Kidney capillary endothelial cell (primary cell): ENCODE results near the gene A4GALT.
A peak's percentile ranks its signal among the peaks of the same experiment; 100 is the strongest.
"Not testable (repeated sequence)": the region's sequence is repeated elsewhere in the genome, so short reads cannot be mapped to it uniquely, and the experiment has no call there.

ENCODE experiments used
- DNase-seq: peaks from one replicate; pipeline ENCODE4 v3.0.0-alpha.2; 2018; ENCODE audit warnings: low spot score

Gene A4GALT

DNA sequence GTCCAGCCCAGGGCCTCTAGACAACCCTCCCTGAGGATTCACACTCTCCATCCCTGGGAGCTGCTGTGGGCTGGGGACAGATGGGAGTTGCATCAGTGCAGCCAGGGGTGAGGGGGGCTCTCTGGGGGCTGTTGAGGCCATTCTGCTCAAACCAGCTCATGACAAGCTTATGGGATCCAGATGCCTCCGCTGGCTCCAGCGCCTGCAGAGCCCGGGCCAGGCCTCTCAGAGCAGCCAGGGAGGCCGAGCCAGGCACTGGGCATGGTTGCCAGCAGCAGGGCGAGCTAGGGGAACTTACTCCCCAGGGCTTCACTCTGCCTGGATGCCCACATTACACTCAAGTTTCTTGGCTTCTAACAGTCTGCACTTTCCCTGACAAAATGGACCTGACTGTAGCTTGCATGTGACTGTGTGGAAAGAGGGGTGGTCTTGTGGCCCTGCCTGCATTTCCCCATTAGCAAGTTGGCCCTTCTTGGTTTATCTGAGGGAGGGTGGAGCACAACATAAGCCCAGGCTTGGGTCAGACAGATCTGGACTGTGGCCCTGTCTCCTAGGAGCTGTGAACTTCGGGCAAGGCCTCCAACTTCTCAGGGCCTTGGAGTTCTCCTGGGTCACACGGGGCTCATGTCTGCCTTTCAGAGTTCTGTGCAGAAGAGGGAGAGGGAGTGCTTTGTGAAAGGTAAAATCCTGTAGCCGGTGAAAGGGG, 36.9 kb downstream of the A4GALT start:
- no peak for DNase-seq

- no peak for DNase-seq
Observed at GRCh38 chr22:42682113-42682851, 38.4 kb downstream of the A4GALT start.

DNA sequence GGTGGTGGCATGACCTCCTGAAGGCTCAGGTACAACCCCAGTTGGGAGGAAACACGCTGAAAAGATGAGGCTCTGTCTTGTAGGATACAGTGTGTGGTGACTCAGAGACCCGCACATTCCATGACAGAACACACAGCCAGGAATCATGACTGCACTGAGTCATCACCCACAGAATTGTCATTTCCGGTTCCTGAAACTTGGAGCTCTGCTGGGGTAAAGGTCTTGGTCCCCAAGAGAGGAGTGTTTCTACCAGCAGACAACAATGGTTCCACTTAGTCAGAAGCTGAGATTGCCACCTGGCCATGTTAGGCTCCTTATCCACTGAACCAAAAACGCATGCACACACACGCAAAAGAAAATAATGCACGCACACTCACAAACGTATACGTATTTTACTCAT, 40.0 kb downstream of the A4GALT start:
- DNase-seq = peak; percentile 99

- no peak for DNase-seq
Observed at GRCh38 chr22:42679691-42680090, 41.0 kb downstream of the A4GALT start.

- no peak for DNase-seq
Observed at GRCh38 chr22:42678894-42679293, 41.8 kb downstream of the A4GALT start.

GRCh38 chr22:42677936-42678335, 42.7 kb downstream of the A4GALT start:
- DNase-seq = not testable (repeated sequence)

- DNase-seq = no peak
Observed at GRCh38 chr22:42676059-42676607, 44.5 kb downstream of the A4GALT start.

DNA sequence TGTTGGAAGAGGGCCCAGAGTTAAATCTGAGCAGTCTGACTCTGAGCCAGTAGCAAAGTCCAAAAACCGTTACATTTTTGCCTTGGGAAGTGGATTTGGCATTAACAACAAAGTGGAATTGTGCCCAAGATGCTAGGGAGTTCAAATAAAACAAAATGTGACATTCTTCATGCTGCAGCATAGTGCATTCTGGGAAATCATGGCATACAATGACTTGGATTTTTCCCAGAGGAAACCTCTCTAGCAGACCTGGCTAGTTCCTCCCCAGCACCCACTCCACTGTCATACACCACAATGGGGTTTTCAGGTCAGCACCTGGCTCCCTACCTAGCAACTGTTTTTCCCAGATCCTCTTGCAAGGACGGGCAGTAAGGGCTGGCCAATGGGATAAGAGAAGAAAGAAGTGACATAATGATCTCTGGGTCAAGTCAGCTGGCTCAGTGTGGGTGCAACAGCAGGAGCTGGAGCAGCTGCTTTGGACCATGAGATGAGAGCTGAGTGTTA, 46.7 kb downstream of the A4GALT start:
- no peak for DNase-seq

DNA sequence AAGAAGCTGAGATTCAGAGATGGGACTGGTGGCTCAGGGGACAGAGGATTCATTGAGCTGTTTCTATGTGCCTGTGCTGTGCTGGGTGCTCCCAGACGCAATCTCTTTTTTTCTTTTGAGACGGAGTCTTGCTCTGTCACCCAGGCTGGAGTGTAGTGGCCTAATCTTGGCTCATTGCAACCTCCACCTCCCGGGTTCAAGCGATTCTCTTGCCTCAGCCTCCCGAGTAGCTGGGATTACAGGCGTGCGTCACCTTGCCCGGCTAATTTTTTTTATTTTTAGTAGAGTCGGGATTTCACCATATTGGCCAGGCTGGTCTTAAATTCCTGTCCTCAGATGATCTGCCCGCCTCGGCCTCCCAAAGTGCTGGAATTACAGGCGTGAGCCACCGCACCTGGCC, 47.6 kb downstream of the A4GALT start:
- DNase-seq = not testable (repeated sequence)

DNA sequence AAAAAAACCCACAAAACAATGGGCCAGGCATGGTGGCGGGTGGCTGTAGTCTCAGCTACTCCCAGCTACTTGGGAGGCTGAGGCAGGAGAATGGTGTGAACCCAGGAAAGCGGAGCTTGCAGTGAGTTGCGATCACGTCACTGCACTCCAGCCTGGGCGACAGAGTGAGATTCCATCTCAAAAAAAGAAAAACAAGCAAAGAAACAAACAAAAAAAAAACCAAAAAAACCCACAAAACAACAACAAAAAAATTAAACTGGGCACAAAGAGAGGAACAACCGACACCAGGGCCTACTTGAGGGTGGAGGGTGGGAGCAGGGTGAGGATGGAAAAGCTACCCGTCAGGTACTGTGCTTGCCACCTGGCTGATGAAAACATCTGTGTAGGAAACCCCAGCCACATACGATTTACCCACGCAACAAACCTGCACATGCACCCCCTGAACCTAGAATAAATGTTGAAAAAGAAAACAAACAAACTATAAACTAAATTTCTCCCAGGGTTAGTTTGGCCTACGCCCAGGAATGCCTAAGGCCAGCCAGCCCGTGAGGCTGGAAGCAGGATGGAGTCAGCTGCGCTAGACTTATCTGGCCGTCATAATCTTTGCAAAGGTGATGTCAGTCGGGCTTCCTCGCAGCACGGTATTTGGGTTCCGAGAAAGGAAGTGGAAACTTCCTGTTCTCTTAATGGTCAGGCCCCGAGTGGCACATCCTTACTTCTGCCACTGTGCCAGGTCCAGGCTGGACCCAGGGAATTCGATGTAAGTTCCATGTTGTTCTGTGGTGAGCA, 49.6 kb downstream of the A4GALT start:
- DNase-seq = peak; percentile 79

DNA sequence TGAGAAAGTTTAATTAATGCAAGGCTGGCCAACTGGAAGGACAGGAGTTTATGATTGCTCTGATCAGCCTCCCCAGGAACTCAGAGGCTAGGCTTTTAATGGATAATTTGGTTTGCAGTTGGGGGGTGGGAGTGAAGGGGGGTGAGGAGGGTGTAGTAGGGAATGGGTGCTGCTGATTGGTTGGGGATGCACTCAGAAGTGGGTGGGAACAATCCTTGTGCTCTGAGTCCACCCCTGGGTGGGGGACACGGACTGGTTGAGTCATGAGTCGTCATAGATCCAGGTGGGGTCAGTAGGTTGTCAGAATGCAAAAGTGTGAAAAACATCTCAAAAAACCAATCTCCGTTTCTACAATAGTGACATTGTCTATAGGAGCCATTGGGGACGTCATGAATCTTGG, 50.6 kb downstream of the A4GALT start:
- no peak for DNase-seq

DNA sequence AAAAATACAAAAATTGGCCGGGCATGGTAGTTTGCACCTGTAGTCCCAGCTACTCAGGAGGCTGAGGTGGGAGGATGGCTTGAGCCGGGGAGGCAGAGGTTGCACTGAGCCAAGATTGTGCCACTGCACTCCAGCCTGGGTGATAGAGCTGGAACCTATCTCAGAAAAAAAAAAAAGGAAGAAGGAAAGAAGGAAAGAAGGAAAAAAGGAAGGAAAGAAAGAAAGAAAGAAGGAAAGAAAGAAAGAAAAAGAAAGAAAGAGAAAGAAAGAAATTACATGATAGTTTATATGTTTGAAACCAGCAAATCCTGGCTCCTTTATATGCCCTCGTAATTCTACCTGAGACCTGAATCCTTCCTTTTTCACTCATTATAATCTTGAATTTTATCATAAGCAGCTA, 54.3 kb downstream of the A4GALT start:
- not testable (repeated sequence) for DNase-seq

GRCh38 chr22:42664976-42665831, 55.5 kb downstream of the A4GALT start:
- DNase-seq = no peak

DNA sequence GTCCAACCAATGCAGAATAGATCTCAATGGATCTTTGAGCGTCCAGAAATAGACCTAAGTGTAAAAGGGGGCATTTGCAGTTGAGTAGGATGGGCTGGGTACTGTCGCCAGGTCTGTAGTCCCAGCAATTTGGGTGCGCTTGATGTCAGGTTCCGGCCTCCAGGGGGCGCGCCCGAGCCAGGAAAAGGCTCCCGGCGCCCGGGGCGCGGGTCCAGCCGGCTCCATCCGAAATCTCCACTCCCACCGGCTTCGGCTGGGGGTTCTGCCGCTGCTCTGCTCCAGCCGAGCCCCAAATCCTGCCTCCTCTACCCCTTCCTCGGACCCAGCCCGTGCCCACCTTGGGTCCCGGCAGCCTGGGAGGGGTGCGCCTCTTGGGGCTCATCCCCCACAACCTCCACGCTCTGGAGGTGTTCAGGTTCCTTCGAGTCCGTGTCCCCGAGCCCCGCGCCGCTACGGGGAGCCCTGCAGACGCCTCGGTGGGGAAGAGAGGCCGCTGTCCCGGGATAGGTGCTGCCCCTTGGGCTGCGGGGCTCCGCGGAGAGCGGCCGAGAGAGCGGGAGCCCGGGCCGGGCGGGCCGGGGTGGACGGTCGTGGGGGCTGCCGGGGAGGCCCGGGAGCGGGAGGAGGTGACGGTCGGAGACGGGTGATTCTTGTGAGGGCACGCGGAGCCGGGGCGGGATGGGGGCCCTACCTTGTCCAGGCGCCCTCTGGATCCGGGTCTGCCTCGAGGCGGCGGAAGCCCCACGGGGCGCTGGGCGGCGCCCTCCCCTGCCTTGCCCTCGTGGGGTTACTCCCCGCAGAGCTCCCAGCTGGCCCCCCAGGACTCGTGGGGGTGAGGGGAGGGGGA, 58.5 kb downstream of the A4GALT start:
- DNase-seq = peak; percentile 75

DNA sequence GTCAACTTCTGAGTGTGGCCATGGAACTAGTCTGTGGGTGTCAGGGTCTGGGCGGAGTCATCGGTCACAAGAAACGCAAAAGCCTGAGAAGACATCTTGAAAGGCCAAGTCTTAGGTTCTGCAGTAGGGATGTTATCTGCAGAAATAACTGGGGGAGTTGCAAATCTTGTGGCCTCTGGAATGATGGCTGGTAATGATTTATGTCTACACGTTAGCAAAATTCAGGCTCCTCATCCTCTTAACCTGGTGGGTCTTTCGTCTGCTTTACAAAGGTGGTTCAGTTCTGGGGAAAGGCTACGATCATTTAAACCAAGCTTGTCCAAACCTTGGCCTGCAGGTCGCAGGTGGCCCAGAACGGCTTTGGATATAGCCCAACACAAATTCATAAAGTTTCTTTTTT, 64.1 kb downstream of the A4GALT start:
- no peak for DNase-seq

DNA sequence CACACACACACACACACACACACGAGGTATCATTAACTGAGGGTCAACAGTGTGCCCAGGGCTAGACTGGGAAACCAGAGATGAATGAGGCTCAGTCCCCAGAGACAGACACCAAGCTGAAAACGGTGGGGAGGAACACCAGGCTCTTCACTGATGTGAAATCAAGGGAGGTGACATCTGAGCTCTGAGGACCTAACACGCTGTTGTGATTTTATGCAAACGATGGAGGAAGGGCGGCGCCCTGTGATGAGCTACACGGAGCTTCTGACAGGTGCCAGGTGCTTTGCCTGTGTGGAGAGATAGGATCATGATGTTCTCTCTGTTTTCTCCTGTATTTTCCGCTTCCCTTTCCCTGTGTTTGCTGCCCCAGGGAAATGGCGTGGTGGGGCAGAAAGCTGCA, 65.0 kb downstream of the A4GALT start:
- no peak for DNase-seq

GRCh38 chr22:42654436-42655073, 66.1 kb downstream of the A4GALT start:
- DNase-seq = no peak

- DNase-seq = no peak
Observed at GRCh38 chr22:42653999-42654398, 66.7 kb downstream of the A4GALT start.

DNA sequence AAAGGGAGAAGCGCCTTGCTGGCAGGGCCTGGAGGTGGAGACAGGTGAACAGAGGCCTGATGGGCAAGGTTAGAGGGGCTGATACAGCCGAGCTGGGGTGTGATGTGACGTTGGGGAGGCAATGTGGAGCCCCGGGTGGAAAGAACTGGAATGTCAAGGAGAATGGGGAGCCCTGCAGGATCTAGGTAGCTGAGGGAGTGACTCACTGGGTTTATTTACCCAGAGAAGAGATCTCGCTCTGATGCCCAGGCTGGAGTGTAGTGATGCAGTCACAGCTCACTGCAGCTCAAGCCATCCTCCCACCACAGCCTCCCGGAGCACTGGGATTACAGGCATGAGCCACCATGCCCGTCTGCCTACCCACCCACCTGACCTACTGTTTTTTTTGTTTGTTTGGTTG, 69.5 kb downstream of the A4GALT start:
- DNase-seq = no peak
